Adrenal gland (tissue), 5 donors: ENCODE data around the gene SPG11.
"Not testable (repeated sequence)": the region's sequence is repeated elsewhere in the genome, so short reads cannot be mapped to it uniquely, and the experiment has no call there.

Experiments used
- POLR2A ChIP-seq, 2 donors: fragments of 450-650 bp; IDR thresholded peaks; one replicate each; pipeline ENCODE4 v1.6.1; 2017; ENCODE audit warnings: antibody characterized with exemption in 2 of 2, mild to moderate bottlenecking in 2 of 2, moderate library complexity in 1 of 2
- TF ChIP-seq, protein P1 (sequence below), 6 experiments: fragments of 450-650 bp in 4 of 6; fragments of 200-600 bp in 2 of 6; sonication (generic) in 1 of 6; IDR thresholded peaks; 1 replicate in 5 of 6; 2 replicates in 1 of 6; pipeline versions ENCODE4 v1.5.1 to v1.8.0; 2016 to 2021; ENCODE audit warnings: antibody characterized with exemption in 6 of 6, mild to moderate bottlenecking in 2 of 6, moderate library complexity in 1 of 6
- donor health status: DM: no; HTN: no; CAD: no.

DNA sequence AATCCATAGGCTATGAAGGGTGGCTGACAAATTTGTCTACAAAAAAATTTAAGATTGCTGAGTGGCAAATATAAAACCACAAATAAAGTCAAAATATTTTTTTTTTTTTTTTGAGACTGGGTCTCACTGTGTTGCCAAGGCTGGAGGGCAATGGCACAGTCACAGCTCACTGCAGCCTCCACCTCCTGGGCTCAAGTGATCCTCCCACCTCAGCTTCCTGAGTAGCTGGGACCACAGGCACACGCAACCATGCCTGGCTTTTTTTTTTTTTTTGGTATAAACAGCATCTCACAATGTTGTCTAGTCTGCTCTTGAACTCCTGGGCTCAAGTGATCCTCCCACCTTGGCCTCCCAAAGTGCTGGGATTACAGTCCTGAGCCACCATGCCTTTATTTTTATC is 26.8 kb upstream of the SPG11 start:
- TF ChIP-seq, protein P1, sequence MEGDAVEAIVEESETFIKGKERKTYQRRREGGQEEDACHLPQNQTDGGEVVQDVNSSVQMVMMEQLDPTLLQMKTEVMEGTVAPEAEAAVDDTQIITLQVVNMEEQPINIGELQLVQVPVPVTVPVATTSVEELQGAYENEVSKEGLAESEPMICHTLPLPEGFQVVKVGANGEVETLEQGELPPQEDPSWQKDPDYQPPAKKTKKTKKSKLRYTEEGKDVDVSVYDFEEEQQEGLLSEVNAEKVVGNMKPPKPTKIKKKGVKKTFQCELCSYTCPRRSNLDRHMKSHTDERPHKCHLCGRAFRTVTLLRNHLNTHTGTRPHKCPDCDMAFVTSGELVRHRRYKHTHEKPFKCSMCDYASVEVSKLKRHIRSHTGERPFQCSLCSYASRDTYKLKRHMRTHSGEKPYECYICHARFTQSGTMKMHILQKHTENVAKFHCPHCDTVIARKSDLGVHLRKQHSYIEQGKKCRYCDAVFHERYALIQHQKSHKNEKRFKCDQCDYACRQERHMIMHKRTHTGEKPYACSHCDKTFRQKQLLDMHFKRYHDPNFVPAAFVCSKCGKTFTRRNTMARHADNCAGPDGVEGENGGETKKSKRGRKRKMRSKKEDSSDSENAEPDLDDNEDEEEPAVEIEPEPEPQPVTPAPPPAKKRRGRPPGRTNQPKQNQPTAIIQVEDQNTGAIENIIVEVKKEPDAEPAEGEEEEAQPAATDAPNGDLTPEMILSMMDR (IDR thresholded peaks at IDR 0.05), result not testable (repeated sequence)
- not testable (repeated sequence) for TF ChIP-seq POLR2A (IDR thresholded peaks at IDR 0.05)
